ENCODE results near the gene NRXN3. TPM values are rescaled to one million over a fixed set of nuclear protein-coding genes. Genes with fewer than 3 reads are reported as not detected.

NRXN3 gene
- total RNA-seq, 2 experiments from 2014 or later: not detected

DNA sequence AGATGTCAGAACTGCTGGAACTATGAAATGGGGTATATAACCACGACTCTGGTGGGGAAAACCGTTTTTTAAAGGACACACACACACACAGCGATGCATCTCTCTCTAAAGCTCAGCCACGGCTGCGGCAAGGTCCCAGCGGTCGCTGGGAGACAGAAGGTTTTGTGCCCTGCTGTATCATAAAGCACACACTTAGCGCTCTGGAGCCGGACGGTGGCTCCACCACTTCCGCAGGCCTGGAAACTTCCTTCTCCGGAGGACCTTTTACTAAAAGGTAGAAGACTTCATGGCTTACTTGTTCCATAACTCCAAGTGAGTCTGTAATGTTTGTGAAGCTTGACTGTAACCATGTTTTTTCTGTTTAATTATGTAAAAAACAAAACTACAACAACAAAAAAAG lies 1691.9 kb downstream of the NRXN3 start:
- BruUV-seq (replicated peaks): no TSS peak
- Histone ChIP-seq H3K27ac (ENCODE audit: low read depth, low read length, poor library complexity, severe bottlenecking) (no peak overlapping the region), H3K9me2 (ENCODE audit: insufficient read depth, low read length) (no peaks in the 10 kb centered on the region), H3K79me2 (ENCODE audit: insufficient read depth, low read depth, low read length) (no peaks in the 10 kb centered on the region), H3K36me3 (ENCODE audit: insufficient read depth, low read length) (no peaks in the 10 kb centered on the region), H2AFZ (ENCODE audit: low read length) (no peak overlapping the region), H3K4me1 (ENCODE audit: insufficient read depth, low read length, poor library complexity, severe bottlenecking) (no peaks in the 10 kb centered on the region), H3K4me3 (ENCODE audit: low read depth, low read length, poor library complexity, severe bottlenecking) (no peak overlapping the region), H3K9me3 (ENCODE audit: low read length) (no peaks in the 10 kb centered on the region), H4K20me1 (ENCODE audit: insufficient read depth, low read length) (no peaks in the 10 kb centered on the region), H3K4me2 (ENCODE audit: low read length) (no peak overlapping the region)
- TF ChIP-seq EZH2phosphoT487 (IDR thresholded peaks at IDR 0.05; ENCODE audit: borderline replicate concordance, low read depth, low read length): no peak
- intact Hi-C loops (cut with micrococcal nuclease; ENCODE audit: unreplicated experiment): no loop called here
- POLR2A ChIA-PET: interaction anchor here (0.6 kb wide), 1 partner anchor 11 kb away, joined by 3 read pairs; no protein-coding TSS in a partner anchor
- no peak for DNase-seq (ENCODE audit: low spot score)
- CTCF ChIA-PET (ENCODE audit: unreplicated experiment): no interaction called here

DNA sequence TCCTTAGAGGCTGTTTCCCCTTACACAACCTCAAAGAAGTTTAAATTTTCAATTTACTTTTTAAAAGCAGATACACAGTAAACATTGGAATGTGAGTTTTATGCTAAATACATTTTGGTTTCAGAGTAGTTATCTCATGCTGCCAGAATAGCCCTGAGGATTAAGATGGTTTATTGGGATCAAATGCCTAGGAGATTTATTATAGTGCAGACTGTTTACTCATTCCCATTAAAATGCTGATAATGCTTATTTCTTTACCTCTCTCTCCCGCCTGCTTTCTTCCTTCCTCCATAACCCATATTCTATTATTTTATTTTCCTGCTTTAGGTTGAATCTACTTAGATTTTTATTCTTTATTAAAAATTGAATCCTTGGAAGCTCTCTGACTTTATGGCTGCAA lies 1701.0 kb downstream of the NRXN3 start:
- no peaks in the 10 kb centered on the region for H3K9me2 ChIP-seq (ENCODE audit: insufficient read depth, low read length)

DNA sequence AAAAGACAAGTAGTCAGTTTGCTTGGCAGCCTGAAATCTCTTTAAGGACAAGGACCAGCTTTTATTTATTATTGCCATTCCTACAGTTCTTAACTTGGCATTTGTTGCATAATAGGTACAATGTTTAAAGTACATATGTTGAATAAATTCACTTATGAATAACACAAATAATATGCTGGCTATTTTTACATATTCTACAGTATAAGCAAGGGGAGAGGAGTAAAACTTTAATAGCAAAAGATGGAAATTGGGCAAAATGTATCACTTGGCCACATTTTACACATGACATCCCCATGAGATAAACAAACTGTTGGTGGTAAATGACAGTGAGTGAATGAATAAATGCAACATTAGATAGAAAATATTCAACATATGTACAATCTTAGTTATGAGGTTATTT lies 1708.1 kb downstream of the NRXN3 start:
- H3K9me2 ChIP-seq (ENCODE audit: insufficient read depth, low read length): no peaks in the 10 kb centered on the region
- ChIA-PET POLR2A (no interaction called here), CTCF (ENCODE audit: unreplicated experiment) (no interaction called here)
- no peaks in the 10 kb centered on the region for H3K36me3 ChIP-seq (ENCODE audit: insufficient read depth, low read length)
- no TSS peak for BruUV-seq (replicated peaks)
- H3K79me2 ChIP-seq (ENCODE audit: insufficient read depth, low read depth, low read length): no peaks in the 10 kb centered on the region
- H4K20me1 ChIP-seq (ENCODE audit: insufficient read depth, low read length): no peaks in the 10 kb centered on the region
- no peak overlapping the region for H3K4me2 ChIP-seq (ENCODE audit: low read length)
- TF ChIP-seq, protein P1, sequence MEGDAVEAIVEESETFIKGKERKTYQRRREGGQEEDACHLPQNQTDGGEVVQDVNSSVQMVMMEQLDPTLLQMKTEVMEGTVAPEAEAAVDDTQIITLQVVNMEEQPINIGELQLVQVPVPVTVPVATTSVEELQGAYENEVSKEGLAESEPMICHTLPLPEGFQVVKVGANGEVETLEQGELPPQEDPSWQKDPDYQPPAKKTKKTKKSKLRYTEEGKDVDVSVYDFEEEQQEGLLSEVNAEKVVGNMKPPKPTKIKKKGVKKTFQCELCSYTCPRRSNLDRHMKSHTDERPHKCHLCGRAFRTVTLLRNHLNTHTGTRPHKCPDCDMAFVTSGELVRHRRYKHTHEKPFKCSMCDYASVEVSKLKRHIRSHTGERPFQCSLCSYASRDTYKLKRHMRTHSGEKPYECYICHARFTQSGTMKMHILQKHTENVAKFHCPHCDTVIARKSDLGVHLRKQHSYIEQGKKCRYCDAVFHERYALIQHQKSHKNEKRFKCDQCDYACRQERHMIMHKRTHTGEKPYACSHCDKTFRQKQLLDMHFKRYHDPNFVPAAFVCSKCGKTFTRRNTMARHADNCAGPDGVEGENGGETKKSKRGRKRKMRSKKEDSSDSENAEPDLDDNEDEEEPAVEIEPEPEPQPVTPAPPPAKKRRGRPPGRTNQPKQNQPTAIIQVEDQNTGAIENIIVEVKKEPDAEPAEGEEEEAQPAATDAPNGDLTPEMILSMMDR (conservative IDR thresholded peaks at IDR 0.05; ENCODE audit: low read length): no peak
- TF ChIP-seq EZH2phosphoT487 (IDR thresholded peaks at IDR 0.05; ENCODE audit: borderline replicate concordance, low read depth, low read length): no peak
- H2AFZ ChIP-seq (ENCODE audit: low read length): no peak overlapping the region
- no peak overlapping the region for H3K4me3 ChIP-seq (ENCODE audit: low read depth, low read length, poor library complexity, severe bottlenecking)
- no peaks in the 10 kb centered on the region for H3K4me1 ChIP-seq (ENCODE audit: insufficient read depth, low read length, poor library complexity, severe bottlenecking)
- no peaks in the 10 kb centered on the region for H3K9me3 ChIP-seq (ENCODE audit: low read length)
- DNase-seq (ENCODE audit: low spot score): no peak
- intact Hi-C loops (cut with micrococcal nuclease; ENCODE audit: unreplicated experiment): no loop called here
- H3K27ac ChIP-seq (ENCODE audit: low read depth, low read length, poor library complexity, severe bottlenecking): no peak overlapping the region

More for the DNA sequence above, 1701.0 kb downstream of the NRXN3 start:
- Histone ChIP-seq H3K79me2 (ENCODE audit: insufficient read depth, low read depth, low read length) (no peaks in the 10 kb centered on the region), H2AFZ (ENCODE audit: low read length) (no peak overlapping the region), H3K9me3 (ENCODE audit: low read length) (no peaks in the 10 kb centered on the region), H3K36me3 (ENCODE audit: insufficient read depth, low read length) (no peaks in the 10 kb centered on the region), H4K20me1 (ENCODE audit: insufficient read depth, low read length) (no peaks in the 10 kb centered on the region), H3K4me1 (ENCODE audit: insufficient read depth, low read length, poor library complexity, severe bottlenecking) (no peaks in the 10 kb centered on the region), H3K4me3 (ENCODE audit: low read depth, low read length, poor library complexity, severe bottlenecking) (no peak overlapping the region), H3K4me2 (ENCODE audit: low read length) (no peak overlapping the region), H3K27ac (ENCODE audit: low read depth, low read length, poor library complexity, severe bottlenecking) (no peak overlapping the region)
- BruUV-seq (replicated peaks): no TSS peak
- ChIA-PET POLR2A (no interaction called here), CTCF (ENCODE audit: unreplicated experiment) (no interaction called here)
- intact Hi-C loops (cut with micrococcal nuclease; ENCODE audit: unreplicated experiment): no loop called here
- TF ChIP-seq, protein P1 (conservative IDR thresholded peaks at IDR 0.05; ENCODE audit: low read length): no peak
- TF ChIP-seq EZH2phosphoT487 (IDR thresholded peaks at IDR 0.05; ENCODE audit: borderline replicate concordance, low read depth, low read length): no peak
- no peak for DNase-seq (ENCODE audit: low spot score)
